ENCODE results near the gene ANKRD7.

The ANKRD7 gene

DNA sequence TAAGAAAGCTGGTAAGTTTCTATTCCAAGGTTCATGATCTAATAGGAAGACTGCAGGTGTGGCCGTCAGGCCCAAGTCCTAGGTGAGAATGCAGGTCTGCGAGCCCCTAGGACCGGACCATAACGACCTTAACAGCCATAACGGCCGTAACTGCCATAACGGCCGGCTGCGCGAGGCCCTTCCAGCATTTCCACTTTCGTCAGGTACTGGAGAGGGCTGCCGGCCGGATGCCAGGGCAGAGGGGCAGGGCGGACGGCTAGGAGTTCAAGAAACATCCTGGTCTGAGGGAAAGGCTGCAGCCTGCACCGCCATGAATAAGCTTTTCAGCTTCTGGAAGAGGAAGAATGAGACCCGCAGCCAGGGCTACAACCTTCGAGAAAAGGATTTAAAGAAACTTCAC, at the start of gene ANKRD7:
ANKRD7 (plus strand) TSS at position 184 of the 400 bp plus-strand sequence; CDS start at position 311, 127 bp downstream.
- DNase-seq (ENCODE audit: low spot score) = no peak

DNA sequence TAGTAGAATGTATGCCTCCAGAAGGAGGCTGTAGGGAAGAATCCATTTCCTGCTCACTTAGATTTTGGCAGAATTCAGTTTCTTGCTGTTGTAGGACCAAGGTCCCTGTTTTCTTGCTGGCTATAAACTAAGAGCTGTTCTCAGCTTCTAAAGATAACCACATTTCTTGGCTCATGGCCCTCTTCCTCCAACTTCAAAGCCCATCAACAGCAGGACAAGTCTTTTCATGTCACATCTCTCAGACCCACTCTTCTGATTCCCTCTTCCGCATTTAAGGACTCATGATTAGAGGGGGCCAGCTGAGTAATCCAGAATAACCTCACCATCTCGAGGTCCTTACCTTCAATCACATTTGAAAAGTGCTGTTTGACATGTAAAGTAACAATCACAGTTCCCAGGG, 48.8 kb upstream of the ANKRD7 start:
- no peak for DNase-seq (ENCODE audit: low spot score)

DNA sequence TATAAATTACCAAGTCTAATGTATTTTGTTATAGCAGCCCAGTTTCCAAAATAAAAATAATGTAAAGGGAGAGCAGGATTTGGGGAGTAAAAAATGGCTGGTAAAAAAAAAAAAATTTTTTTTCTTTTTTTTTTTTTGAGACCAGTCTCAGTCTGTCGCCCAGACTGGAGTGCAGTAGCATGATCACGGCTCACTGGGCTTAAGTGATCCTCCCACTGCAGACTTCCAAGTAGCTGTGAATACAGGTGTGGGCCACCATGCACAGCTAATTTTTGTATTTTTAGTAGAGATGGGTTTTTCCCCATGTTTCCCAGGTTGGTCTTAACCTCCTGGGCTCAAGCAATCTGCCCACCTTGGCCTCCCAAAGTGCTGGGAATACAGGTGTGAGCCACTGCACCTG, 45.3 kb upstream of the ANKRD7 start:
- no peak for DNase-seq (ENCODE audit: low spot score)

- DNase-seq (ENCODE audit: low spot score) = no peak
Observed at GRCh38 chr7:118182593-118183427, 41.7 kb upstream of the ANKRD7 start.

DNA sequence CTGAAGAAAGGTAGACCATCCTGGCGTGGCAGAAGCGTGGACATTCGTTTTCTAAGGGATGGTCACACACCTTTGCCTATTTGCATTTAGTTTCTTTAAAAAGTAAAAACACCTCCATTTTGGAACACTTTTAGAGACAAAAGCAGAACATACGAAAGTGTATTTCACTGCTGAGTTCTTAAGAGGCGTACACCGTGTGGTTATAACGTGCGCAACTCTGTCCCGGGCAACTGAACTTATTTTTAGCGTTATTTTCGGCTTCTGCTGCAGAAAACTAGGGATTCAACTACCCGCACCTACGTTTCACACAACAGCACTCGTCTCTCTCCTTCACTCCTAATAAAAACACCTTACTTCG, 41.1 kb upstream of the ANKRD7 start:
- DNase-seq (ENCODE audit: low spot score) = peak; percentile 1

GRCh38 chr7:118183786-118184564, 40.5 kb upstream of the ANKRD7 start, which contains the start of gene LSM8:
Gene LSM8 (plus strand): TSS chr7:118184164. CDS start chr7:118184224, 60 bp downstream.
- peak; percentile 98 for DNase-seq (ENCODE audit: low spot score)

DNA sequence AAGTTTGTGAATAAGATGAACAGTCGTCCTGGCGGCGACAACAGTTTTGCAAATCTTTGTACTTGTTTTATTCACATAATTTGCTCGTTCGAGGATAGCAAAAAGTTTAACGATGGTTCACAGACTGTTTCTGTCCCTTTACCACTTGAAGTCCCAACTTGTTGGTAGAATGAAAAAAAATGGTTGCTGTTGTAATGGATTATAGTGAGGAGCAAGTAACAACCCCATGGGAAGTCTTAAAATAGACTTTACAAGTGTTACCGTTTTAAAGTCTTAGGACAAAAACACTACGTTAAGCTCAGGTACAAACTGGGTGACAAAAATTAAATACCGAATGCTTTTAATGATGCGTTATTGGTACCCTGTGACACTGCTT, 40.0 kb upstream of the ANKRD7 start:
- DNase-seq (ENCODE audit: low spot score) = peak; percentile 3

- DNase-seq (ENCODE audit: low spot score) = no peak
Observed at GRCh38 chr7:118185163-118185860, 39.2 kb upstream of the ANKRD7 start.

GRCh38 chr7:118186501-118186900, 38.0 kb upstream of the ANKRD7 start:
- DNase-seq (ENCODE audit: low spot score) = peak; percentile 26

DNA sequence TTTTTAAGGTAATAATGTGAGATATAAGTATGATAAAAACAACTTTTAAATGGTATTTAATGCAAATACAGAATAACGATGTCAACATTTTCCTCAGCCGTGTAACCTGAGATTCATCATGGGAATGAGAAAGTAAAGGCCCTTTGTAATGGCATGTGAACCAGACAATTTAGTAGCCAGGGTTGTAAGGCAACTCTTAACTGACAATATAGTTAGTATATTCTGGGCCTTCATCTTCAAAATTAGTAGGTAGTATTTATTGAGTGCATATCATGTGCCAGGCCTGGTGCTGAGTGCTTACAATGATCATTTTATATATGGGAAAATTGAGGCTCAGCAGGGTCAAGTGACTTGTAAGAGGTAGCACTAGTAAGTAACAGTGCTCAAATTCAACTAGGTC, 29.9 kb upstream of the ANKRD7 start:
- no peak for DNase-seq (ENCODE audit: low spot score)

GRCh38 chr7:118195837-118196474, 28.5 kb upstream of the ANKRD7 start:
- DNase-seq (ENCODE audit: low spot score) = peak; percentile 57

- DNase-seq (ENCODE audit: low spot score) = no peak
Observed at GRCh38 chr7:118202061-118202460, 22.4 kb upstream of the ANKRD7 start.

DNA sequence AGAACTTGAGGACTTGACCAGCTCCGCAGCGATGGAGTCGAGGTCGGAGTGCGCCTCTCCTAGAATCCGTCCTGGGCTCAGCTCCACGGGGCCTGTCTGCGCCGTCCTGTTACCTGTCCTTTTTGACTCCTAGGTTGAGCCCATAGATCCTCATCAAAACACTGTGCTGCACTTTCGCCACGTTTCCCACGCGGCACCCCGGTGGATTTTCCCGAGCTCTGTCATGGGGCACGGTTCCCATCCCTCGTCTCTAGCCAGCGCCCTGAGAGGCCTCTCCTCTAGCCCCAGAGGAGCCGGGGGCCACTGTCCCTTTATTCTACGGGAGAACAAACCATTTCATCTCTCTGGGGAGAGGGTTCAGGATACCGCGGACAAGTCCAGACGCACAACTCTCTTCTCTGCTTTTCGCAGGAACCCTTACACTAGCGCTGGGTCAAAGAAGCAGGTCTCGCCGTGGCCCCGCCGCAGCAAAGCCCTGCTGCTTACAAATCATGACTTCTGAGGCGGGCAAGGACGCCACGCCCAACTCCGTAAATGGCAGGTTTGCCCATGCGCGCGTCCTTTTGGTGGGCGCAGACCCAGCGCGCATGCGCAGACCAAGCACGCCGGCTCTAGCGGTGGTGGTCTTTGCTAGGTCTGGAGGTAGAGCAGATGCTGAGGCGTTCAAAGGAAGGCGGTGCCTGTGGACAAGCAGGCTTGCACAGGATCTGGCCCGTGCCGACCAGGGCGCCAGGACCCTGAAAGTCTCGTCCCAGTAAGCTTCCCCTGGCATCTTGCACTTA, 10.3 kb upstream of the ANKRD7 start:
- peak; percentile 68 for DNase-seq (ENCODE audit: low spot score)

DNA sequence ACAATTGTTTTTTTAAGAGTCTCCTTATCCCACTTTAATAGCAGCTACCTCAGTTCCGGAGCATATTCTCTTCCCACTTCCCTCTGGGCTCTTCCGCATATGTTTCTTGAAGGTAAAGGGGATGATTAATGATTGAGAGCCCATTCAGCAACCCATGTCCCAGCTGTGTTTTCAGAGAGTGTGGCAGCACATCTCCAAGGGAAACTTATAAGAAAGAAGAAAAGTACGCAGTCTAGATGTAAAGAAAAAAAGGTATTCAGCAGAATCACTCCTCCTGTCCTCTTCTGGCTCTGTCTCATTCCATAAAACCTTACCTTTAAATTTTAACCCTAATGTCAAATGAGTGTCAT, 9.7 kb upstream of the ANKRD7 start:
- no peak for DNase-seq (ENCODE audit: low spot score)

GRCh38 chr7:118217210-118217619, 7.3 kb upstream of the ANKRD7 start:
- no peak for DNase-seq (ENCODE audit: low spot score)

GRCh38 chr7:118218413-118219156, 5.9 kb upstream of the ANKRD7 start:
- DNase-seq (ENCODE audit: low spot score) = no peak

DNA sequence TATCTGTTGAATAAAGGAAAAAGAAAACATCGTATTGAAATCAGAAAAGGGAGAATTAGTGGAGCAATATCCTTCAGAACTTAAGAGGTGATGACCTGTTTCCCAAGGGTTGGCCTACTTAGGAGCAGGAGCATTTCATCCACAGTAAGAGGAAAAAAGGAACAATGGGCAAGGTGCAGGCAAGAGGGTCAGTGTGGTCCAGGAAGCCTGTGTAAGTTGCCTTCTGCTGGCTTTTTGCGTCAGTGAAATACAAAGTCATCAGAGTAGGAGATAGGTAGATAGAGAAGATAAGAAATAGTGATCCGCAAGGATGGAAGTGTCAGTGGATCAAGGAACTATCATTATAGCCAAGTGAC, 5.4 kb upstream of the ANKRD7 start:
- DNase-seq (ENCODE audit: low spot score) = no peak

DNA sequence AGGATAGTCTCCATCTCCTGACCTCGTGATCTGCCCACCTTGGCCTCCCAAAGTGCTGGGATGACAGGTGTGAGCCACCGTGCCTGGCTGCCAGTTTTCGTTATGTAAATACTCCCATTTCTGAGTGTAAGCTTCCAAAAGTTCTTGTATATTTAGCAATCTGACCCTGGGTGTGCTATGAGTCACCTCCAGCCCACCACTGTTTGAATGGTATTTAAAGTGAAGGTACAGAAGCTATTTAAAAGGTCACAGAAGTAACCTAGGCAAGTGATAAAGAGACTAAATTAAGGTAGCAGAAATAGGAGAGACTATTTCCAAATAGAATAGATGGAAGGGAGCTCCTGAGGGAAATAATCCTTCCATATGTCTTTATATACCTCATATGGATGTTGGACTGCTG, 3.9 kb upstream of the ANKRD7 start:
- DNase-seq (ENCODE audit: low spot score) = no peak

DNA sequence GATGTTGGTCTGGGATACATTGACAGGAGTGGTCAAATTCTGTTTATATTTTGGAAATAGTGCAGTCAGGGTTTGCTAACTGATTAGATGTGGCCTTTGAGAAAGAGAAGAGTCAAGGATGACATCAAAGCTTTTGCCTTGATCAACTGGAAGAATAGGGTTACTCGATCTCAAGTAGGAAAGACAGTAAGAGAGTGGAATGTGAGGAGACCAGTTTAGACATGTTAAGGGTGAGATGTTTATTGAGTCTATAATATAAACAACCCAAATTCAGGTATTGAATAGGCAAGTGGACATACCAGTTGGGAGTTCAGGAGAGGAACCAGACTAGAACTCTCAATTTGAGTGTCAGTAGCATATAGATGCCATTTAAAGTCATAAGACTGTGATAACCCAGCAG, 1.9 kb upstream of the ANKRD7 start:
- no peak for DNase-seq (ENCODE audit: low spot score)

- no peak for DNase-seq (ENCODE audit: low spot score)
Observed at GRCh38 chr7:118232837-118233236, 8.3 kb downstream of the ANKRD7 start.

- DNase-seq (ENCODE audit: low spot score) = no peak
Observed at GRCh38 chr7:118233799-118234198, 9.3 kb downstream of the ANKRD7 start.

Measured in CD4-positive, alpha-beta T cell treated with Interleukin-15 for 4 hours (primary cell).